Measurements from ENCODE around the gene NPAS3. TPM values are rescaled to one million over a fixed set of nuclear protein-coding genes. Genes with fewer than 3 reads are reported as not detected.

Gene NPAS3
- total and polyA plus RNA-seq, 2 donors = 1.0 to 1.2 TPM

- no peak for DNase-seq (ENCODE audit: low read depth in 6 of 9, low spot score in 9 of 9)
- H3K27ac ChIP-seq (ENCODE audit: low read depth in 1 of 2, low read length in 1 of 2) = no peak overlapping the region
- no peaks in the 10 kb centered on the region for H3K27me3 ChIP-seq (ENCODE audit: control insufficient read depth in 2 of 2, insufficient read depth in 1 of 2, low read length in 1 of 2)
- WGBS = 95% methylated on average over 1 of the region's 1 CpG
- no peaks in the 10 kb centered on the region for H3K9me3 ChIP-seq (ENCODE audit: control insufficient read depth in 2 of 2, insufficient read depth in 1 of 2, low read length in 1 of 2)
- no peak overlapping the region for H3K4me3 ChIP-seq (ENCODE audit: low read length in 2 of 2)
- H3K4me1 ChIP-seq (ENCODE audit: control insufficient read depth in 2 of 2, insufficient read depth in 2 of 2, low read length in 2 of 2) = no peaks in the 10 kb centered on the region
- no peaks in the 10 kb centered on the region for H3K36me3 ChIP-seq (ENCODE audit: control insufficient read depth in 2 of 2, insufficient read depth in 2 of 2, low read length in 1 of 2)
Observed at GRCh38 chr14:33433396-33433795, 494.7 kb downstream of the NPAS3 start.

DNA sequence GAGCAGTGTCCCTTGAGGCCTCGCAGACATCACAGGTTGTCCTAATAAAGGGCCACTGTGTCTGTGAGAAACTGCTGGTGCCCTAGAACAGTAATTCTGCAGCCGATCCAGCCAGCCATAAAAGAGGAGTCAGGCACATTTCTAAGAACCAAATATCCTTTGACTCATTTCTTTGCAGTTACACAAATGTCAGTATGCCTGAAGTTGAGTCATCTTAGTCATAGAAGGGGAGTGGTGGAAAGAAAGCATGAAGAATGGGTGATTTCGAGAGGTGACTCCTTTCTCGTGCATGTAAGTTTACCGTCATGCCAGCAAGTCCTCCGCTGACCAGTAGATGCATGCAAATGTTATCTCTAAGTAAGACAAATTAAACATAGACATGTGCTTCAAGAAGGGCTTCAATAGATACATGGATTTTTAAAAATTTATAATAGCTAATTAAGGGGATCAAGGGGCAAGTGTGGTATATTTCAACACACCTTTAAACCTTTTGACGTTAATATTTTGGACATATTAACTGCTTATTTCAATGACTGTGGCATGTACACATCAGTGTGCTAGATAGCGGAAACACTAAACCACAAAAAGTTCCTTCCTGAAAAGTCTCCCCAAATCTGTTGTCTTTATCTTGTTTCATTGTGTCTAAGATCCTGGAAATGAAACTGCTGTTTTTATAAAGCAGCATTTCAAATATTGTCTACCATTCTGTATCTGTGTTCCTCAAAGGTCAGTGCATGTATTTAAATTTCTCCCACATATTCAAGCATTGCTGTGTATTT lies 497.4 kb downstream of the NPAS3 start:
- H3K27me3 ChIP-seq (ENCODE audit: control insufficient read depth in 2 of 2, insufficient read depth in 1 of 2, low read length in 1 of 2) = no peaks in the 10 kb centered on the region
- H3K36me3 ChIP-seq (ENCODE audit: control insufficient read depth in 2 of 2, insufficient read depth in 2 of 2, low read length in 1 of 2) = no peaks in the 10 kb centered on the region
- no peaks in the 10 kb centered on the region for H3K4me1 ChIP-seq (ENCODE audit: control insufficient read depth in 2 of 2, insufficient read depth in 2 of 2, low read length in 2 of 2)
- no peaks in the 10 kb centered on the region for H3K9me3 ChIP-seq (ENCODE audit: control insufficient read depth in 2 of 2, insufficient read depth in 1 of 2, low read length in 1 of 2)
- H3K4me3 ChIP-seq (ENCODE audit: low read length in 2 of 2) = no peak overlapping the region
- peak in 1 of 9 donors; percentile 19 for DNase-seq (ENCODE audit: low read depth in 6 of 9, low spot score in 9 of 9)
- no peak overlapping the region for H3K27ac ChIP-seq (ENCODE audit: low read depth in 1 of 2, low read length in 1 of 2)
- 76% methylated on average over 8 of the region's 8 CpGs for WGBS

DNA sequence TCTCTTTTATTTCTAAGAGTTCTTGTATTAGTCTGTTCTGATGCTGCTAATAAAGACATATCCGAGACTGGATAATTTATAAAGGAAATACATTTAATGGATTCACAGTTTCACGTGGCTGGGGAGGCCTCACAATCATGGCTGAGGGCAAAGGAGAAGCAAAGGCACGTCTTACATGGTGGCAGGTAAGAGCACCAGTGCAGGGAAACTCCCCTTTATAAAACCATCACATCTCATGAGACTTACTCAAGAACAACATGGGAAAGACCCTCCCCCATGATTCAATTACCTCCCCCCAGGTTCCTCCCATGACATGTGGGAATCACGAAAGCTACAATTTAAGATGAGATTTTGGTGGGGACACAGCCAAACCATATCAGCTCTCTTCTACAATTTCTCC lies 503.0 kb downstream of the NPAS3 start:
- 95% methylated on average over 4 of the region's 4 CpGs for WGBS
- Histone ChIP-seq H3K36me3 (ENCODE audit: control insufficient read depth in 2 of 2, insufficient read depth in 2 of 2, low read length in 1 of 2) (no peaks in the 10 kb centered on the region), H3K9me3 (ENCODE audit: control insufficient read depth in 2 of 2, insufficient read depth in 1 of 2, low read length in 1 of 2) (no peaks in the 10 kb centered on the region), H3K27me3 (ENCODE audit: control insufficient read depth in 2 of 2, insufficient read depth in 1 of 2, low read length in 1 of 2) (no peaks in the 10 kb centered on the region), H3K4me1 (ENCODE audit: control insufficient read depth in 2 of 2, insufficient read depth in 2 of 2, low read length in 2 of 2) (no peaks in the 10 kb centered on the region), H3K4me3 (ENCODE audit: low read length in 2 of 2) (no peak overlapping the region), H3K27ac (ENCODE audit: low read depth in 1 of 2, low read length in 1 of 2) (no peak overlapping the region)
- no peak for DNase-seq (ENCODE audit: low read depth in 6 of 9, low spot score in 9 of 9)

GRCh38 chr14:33444136-33444535 lies 505.5 kb downstream of the NPAS3 start:
- Histone ChIP-seq H3K9me3 (ENCODE audit: control insufficient read depth in 2 of 2, insufficient read depth in 1 of 2, low read length in 1 of 2) (no peaks in the 10 kb centered on the region), H3K36me3 (ENCODE audit: control insufficient read depth in 2 of 2, insufficient read depth in 2 of 2, low read length in 1 of 2) (no peaks in the 10 kb centered on the region), H3K27ac (ENCODE audit: low read depth in 1 of 2, low read length in 1 of 2) (no peak overlapping the region), H3K4me1 (ENCODE audit: control insufficient read depth in 2 of 2, insufficient read depth in 2 of 2, low read length in 2 of 2) (no peaks in the 10 kb centered on the region), H3K27me3 (ENCODE audit: control insufficient read depth in 2 of 2, insufficient read depth in 1 of 2, low read length in 1 of 2) (no peaks in the 10 kb centered on the region), H3K4me3 (ENCODE audit: low read length in 2 of 2) (no peak overlapping the region)
- no peak for DNase-seq (ENCODE audit: low read depth in 6 of 9, low spot score in 9 of 9)
- 74% methylated on average over 3 of the region's 3 CpGs for WGBS

DNA sequence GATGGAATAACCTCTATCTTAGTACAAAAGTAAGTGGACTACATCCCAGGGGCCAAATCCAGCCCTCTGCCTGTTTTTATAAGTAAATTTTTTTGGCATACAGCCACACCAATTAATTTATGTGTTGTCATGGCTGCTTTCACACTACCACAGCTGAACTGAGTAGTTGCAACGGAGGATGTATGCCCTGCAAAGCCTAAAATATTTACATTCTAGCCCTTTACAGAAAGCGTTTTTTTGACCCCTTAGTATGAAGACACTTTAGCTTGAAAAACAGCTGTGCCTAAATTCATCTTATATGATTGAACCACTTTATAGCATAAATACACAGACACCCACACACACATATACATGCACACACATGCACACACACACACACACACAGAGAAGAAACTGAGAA lies 510.6 kb downstream of the NPAS3 start:
- no peak for DNase-seq (ENCODE audit: low read depth in 6 of 9, low spot score in 9 of 9)
- H3K36me3 ChIP-seq (ENCODE audit: control insufficient read depth in 2 of 2, insufficient read depth in 2 of 2, low read length in 1 of 2) = no peaks in the 10 kb centered on the region
- no peaks in the 10 kb centered on the region for H3K9me3 ChIP-seq (ENCODE audit: control insufficient read depth in 2 of 2, insufficient read depth in 1 of 2, low read length in 1 of 2)
- no peaks in the 10 kb centered on the region for H3K4me1 ChIP-seq (ENCODE audit: control insufficient read depth in 2 of 2, insufficient read depth in 2 of 2, low read length in 2 of 2)
- no peak overlapping the region for H3K4me3 ChIP-seq (ENCODE audit: low read length in 2 of 2)
- H3K27ac ChIP-seq (ENCODE audit: low read depth in 1 of 2, low read length in 1 of 2) = no peak overlapping the region
- no peaks in the 10 kb centered on the region for H3K27me3 ChIP-seq (ENCODE audit: control insufficient read depth in 2 of 2, insufficient read depth in 1 of 2, low read length in 1 of 2)
- 79% methylated on average over 2 of the region's 2 CpGs for WGBS

GRCh38 chr14:33449703-33450395 lies 511.2 kb downstream of the NPAS3 start:
- whole genome bisulfite sequencing = 96% methylated on average over 11 of the region's 11 CpGs
- no peaks in the 10 kb centered on the region for H3K9me3 ChIP-seq (ENCODE audit: control insufficient read depth in 2 of 2, insufficient read depth in 1 of 2, low read length in 1 of 2)
- H3K27ac ChIP-seq (ENCODE audit: low read depth in 1 of 2, low read length in 1 of 2) = no peak overlapping the region
- no peak overlapping the region for H3K4me3 ChIP-seq (ENCODE audit: low read length in 2 of 2)
- no peaks in the 10 kb centered on the region for H3K36me3 ChIP-seq (ENCODE audit: control insufficient read depth in 2 of 2, insufficient read depth in 2 of 2, low read length in 1 of 2)
- no peaks in the 10 kb centered on the region for H3K27me3 ChIP-seq (ENCODE audit: control insufficient read depth in 2 of 2, insufficient read depth in 1 of 2, low read length in 1 of 2)
- H3K4me1 ChIP-seq (ENCODE audit: control insufficient read depth in 2 of 2, insufficient read depth in 2 of 2, low read length in 2 of 2) = no peaks in the 10 kb centered on the region
- no peak for DNase-seq (ENCODE audit: low read depth in 6 of 9, low spot score in 9 of 9)

DNA sequence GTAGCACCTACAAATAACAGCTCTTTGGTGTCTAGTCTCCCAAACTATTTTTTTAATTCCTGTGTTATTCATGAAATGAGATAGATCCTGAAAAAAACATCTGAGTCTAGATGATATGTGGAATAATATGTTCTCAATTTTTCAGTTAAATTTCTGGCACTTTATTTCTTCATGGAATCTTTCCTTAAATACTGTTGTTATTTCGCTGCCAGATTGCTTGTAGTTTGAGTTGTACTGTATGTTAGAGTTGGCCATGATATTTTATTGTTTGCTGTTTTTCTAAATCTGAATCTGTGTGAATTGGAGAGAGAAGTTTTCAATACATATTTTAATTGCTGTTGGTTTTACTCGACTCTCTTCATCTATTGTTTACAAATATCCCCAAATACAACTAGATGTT lies 511.7 kb downstream of the NPAS3 start:
- Histone ChIP-seq H3K4me1 (ENCODE audit: control insufficient read depth in 2 of 2, insufficient read depth in 2 of 2, low read length in 2 of 2) (no peaks in the 10 kb centered on the region), H3K27me3 (ENCODE audit: control insufficient read depth in 2 of 2, insufficient read depth in 1 of 2, low read length in 1 of 2) (no peaks in the 10 kb centered on the region), H3K27ac (ENCODE audit: low read depth in 1 of 2, low read length in 1 of 2) (no peak overlapping the region), H3K9me3 (ENCODE audit: control insufficient read depth in 2 of 2, insufficient read depth in 1 of 2, low read length in 1 of 2) (no peaks in the 10 kb centered on the region), H3K4me3 (ENCODE audit: low read length in 2 of 2) (no peak overlapping the region), H3K36me3 (ENCODE audit: control insufficient read depth in 2 of 2, insufficient read depth in 2 of 2, low read length in 1 of 2) (no peaks in the 10 kb centered on the region)
- WGBS = 94% methylated on average over 2 of the region's 2 CpGs
- DNase-seq (ENCODE audit: low read depth in 6 of 9, low spot score in 9 of 9) = no peak

DNA sequence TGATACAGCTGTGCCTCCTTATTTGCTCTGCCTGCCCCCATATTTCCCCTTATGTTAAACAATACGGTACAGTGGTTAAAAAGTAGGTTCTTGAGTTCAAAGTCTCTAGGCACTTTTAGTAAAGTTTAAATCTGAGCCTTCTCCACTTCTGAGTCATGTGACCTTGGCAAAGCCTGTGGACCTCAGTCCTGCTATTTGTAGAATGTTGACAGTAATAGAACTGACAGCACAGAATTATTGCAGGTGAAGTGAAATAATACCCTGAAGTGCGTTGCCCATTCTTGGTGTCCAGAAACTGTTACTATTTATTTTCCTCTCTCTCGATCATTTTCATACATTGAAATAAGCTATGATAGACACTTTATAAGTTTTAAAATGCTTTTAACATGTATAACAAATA lies 512.5 kb downstream of the NPAS3 start:
- DNase-seq (ENCODE audit: low read depth in 6 of 9, low spot score in 9 of 9) = no peak
- Histone ChIP-seq H3K4me3 (ENCODE audit: low read length in 2 of 2) (no peak overlapping the region), H3K9me3 (ENCODE audit: control insufficient read depth in 2 of 2, insufficient read depth in 1 of 2, low read length in 1 of 2) (no peaks in the 10 kb centered on the region), H3K27ac (ENCODE audit: low read depth in 1 of 2, low read length in 1 of 2) (no peak overlapping the region), H3K4me1 (ENCODE audit: control insufficient read depth in 2 of 2, insufficient read depth in 2 of 2, low read length in 2 of 2) (no peaks in the 10 kb centered on the region), H3K27me3 (ENCODE audit: control insufficient read depth in 2 of 2, insufficient read depth in 1 of 2, low read length in 1 of 2) (no peaks in the 10 kb centered on the region), H3K36me3 (ENCODE audit: control insufficient read depth in 2 of 2, insufficient read depth in 2 of 2, low read length in 1 of 2) (no peaks in the 10 kb centered on the region)
- 94% methylated on average over 3 of the region's 3 CpGs for WGBS

DNA sequence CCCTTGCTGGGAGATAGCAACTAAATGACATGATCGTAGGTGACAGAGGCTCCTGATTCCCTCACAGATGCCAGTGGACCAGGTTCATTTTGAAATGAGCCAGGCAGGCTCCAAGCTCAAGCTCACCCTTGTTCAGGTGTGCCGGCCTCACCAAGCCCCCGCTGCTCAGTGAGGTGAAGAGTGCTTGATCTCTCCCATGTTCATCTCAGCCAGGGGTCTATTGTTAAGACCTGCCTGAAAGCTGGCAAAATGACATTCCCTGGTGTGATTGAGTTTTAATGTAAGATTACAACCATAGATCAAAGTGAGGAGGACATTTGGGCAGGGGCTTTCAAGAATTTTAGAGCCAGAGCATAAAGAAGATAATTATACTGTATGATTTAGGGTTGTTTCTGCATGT lies 514.3 kb downstream of the NPAS3 start:
- Histone ChIP-seq H3K27ac (ENCODE audit: low read depth in 1 of 2, low read length in 1 of 2) (no peak overlapping the region), H3K4me1 (ENCODE audit: control insufficient read depth in 2 of 2, insufficient read depth in 2 of 2, low read length in 2 of 2) (no peaks in the 10 kb centered on the region), H3K9me3 (ENCODE audit: control insufficient read depth in 2 of 2, insufficient read depth in 1 of 2, low read length in 1 of 2) (no peaks in the 10 kb centered on the region), H3K4me3 (ENCODE audit: low read length in 2 of 2) (no peak overlapping the region), H3K36me3 (ENCODE audit: control insufficient read depth in 2 of 2, insufficient read depth in 2 of 2, low read length in 1 of 2) (no peaks in the 10 kb centered on the region), H3K27me3 (ENCODE audit: control insufficient read depth in 2 of 2, insufficient read depth in 1 of 2, low read length in 1 of 2) (no peaks in the 10 kb centered on the region)
- 96% methylated on average over 3 of the region's 3 CpGs for WGBS
- DNase-seq (ENCODE audit: low read depth in 6 of 9, low spot score in 9 of 9) = no peak

Data from thymus (tissue), 11 donors.